Stimulated activated CD8-positive, alpha-beta memory T cell treated with anti-CD3 and anti-CD28 coated beads, Interleukin-15, amount 100 ng/mL, for 4 hours (primary cell): ENCODE measurements around the gene RNU6-9.
A peak's percentile ranks its signal among the peaks of the same experiment; 100 is the strongest.
"Not testable (repeated sequence)": the region's sequence is repeated elsewhere in the genome, so short reads cannot be mapped to it uniquely, and the experiment has no call there.

ENCODE experiments used
- DNase-seq, 2 donors: peaks; one replicate each; pipeline ENCODE4 v3.0.0-alpha.2; 2020; ENCODE audit warnings: low read depth in 2 of 2

RNU6-9 gene

DNA sequence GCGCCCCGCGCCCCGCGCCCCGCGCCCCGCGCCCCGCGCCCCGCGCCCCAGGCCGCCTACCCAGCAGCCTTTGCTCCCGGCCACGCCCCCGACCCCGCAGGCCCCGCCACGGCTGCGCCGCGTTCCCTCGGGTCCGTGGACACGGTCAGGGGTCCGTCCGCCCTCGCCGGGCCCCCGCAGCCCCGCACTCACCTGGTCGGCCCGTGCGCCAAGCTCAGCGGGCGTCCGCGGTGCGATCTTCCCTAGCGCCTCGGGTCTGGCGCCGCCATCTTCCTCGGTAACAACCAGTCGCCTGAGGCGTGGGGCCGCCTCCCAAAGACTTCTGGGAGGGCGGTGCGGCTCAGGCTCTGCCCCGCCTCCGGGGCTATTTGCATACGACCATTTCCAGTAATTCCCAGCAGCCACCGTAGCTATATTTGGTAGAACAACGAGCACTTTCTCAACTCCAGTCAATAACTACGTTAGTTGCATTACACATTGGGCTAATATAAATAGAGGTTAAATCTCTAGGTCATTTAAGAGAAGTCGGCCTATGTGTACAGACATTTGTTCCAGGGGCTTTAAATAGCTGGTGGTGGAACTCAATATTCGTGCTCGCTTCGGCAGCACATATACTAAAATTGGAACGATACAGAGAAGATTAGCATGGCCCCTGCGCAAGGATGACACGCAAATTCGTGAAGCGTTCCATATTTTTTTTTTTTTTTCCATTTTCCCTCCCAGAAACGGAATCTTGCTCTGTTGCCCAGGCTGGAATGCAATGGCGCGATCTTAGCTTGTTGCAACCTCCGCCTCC lies at the start of gene RNU6-9, which contains the start of gene MED16:
Gene RNU6-9, plus strand, starts transcription at position 591 of the 796 bp plus-strand sequence.
Gene MED16, minus strand, starts transcription at position 294 of the 796 bp plus-strand sequence. CDS start 2,056 bp downstream, outside the sequence.
- DNase-seq: peak; percentile 77 to 78

DNA sequence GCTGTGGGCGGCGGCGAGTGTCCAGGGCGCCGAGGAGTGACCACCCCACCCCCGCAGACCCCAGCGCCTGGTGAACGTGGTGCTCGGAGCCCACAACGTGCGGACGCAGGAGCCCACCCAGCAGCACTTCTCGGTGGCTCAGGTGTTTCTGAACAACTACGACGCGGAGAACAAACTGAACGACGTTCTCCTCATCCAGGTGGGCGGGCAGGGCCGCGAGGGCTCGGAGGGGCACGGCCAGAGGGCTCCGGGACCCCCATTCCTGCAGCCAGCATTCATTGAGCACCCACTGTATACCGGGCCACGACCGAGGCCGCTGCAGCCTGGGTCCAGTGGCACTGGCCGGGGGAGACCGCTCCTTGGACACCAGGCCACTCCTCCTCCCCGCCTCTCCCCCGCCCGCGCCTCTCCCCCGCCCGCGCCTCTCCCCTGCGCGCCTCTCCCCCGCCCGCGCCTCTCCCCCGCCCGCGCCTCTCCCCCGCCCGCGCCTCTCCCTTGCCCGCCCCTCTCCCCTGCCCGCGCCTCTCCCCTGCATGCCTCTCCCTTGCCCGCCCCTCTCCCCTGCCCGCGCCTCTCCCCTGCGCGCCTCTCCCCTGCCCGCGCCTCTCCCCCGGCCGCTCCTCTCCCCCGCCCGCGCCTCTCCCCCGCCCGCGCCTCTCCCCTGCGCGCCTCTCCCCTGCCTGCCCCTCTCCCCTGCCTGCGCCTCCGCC lies 49.3 kb upstream of the RNU6-9 start:
- DNase-seq: no peak

DNA sequence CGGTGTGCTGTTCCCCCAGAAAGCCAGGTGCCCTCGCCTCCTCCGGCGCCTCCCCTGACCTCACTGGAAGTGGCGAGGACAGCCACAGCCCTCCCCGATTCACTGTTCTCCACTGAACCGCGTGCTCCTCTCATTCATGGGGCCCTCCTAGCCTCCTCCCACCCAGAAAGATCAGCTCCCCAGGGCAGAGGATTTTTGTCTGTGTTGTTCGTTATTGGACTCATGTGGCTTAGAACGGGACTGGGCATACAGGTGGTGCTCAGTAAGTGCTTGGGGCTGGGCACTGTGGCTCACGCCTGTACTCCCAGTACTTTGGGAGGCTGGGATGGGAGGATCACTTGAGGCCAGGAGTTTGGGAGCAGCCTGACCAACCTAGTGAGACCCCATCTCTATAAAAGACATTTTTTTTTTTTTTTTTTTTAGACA lies 48.7 kb upstream of the RNU6-9 start:
- no peak for DNase-seq

DNA sequence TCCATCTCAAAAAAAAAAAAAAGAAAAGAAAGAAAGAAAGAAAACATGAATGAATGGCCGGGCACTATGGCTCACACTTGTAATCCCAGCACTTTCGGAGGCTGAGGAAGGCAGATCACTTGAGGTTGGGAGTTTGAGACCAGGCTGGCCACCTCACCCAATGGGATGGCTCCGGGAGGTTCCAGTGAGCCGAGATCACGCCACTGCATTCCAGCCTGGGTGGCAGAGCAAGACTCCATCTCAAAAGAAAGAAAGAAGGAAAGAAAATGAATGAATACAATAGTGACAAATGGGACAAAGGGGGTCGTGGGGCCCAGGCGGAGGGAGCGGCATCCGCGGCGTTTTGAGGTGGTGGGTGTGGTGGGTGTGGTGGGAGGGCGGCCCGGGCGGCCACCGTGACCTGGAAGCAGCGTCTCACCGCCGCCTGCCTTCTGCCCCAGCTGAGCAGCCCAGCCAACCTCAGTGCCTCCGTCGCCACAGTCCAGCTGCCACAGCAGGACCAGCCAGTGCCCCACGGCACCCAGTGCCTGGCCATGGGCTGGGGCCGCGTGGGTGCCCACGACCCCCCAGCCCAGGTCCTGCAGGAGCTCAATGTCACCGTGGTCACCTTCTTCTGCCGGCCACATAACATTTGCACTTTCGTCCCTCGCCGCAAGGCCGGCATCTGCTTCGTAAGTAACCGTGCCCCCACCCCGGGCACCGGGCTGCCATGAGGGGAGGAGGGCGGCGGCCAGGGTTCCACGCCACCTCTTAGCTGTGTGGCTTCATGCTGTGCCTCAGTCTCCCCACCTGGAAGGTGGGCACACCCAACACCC lies 47.4 kb upstream of the RNU6-9 start:
- no peak for DNase-seq

DNA sequence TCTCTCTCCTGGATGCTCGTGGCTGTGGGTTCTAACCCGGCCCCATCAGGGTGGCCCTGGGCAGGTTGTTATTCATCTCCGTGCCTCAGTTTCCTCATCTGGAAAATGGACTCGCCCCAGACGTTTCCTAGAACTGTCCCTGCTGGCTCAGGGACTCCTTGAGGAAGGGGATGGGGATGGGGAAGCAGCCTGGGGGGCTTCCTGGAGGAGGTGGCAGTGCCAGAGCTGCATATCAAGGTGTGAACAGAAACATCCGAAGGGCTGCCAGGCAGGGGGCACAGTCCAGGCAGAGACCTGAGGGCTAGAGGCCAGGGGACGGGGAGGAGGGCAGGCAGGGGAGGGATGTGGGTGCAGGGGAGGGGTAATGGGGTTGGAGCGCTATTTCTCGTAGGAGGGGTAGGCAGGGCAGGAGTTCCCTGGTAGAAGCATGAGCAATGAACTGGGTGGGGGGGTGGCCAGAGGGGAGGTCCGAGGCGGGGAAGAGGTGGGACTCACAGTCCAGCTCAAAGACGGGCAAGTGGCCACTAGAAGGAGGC lies 44.8 kb upstream of the RNU6-9 start:
- DNase-seq: no peak

DNA sequence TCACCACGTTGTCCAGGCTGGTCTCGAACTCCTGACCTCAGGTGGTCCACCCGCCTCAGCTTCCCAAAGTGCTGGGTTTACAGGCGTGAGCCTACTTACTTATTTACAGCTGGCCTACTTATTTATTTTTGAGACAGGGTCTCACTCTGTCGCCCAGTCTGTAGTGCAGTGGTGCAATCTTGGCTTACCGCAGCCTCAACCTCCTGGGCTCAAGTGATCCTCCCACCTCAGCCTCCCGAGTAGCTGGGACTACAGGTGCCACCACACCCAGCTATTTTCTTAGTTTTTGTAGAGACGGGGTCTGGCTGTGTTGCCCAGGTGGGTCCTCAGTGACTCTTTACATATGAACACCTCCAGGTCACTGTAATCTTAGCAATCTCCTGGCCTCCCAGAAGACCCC lies 44.1 kb upstream of the RNU6-9 start:
- DNase-seq: not testable (repeated sequence)

DNA sequence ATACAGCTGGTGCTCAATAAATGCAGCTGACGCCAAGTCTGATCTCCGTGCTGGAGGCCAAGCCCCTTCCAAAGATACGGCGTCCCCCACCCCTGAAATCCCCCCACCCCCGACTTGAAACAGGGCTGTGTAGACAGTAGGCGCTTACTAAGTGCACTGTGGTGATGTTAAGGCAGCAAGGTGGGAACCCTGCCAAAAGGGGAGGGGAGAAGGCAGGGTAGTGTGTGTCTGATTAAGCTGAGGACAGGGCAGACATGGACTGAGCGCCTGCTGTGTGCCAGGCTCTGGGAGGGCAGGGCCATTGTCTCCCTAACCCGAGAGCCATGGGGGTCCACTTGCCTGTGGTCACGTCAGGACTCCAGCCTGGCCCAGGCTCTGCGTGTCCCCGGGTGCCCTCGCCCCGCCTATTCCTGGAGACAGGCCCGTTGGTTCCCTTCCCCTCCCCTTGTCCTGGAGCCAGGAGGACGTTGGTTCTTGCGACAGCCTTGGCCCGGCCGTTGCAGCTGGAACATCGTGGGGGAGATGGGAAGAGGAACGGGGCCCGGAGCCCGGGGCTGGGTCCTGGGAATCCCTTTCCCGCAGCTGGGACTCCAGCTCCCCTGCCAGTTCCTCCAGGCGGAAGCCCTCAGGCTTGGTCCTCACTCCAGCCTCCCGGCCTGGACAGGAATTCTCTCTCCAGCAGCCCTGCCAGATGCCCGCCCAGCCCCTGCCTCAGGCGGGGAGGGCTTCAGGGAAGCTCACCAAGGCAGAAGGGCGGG lies 42.9 kb upstream of the RNU6-9 start:
- no peak for DNase-seq

DNA sequence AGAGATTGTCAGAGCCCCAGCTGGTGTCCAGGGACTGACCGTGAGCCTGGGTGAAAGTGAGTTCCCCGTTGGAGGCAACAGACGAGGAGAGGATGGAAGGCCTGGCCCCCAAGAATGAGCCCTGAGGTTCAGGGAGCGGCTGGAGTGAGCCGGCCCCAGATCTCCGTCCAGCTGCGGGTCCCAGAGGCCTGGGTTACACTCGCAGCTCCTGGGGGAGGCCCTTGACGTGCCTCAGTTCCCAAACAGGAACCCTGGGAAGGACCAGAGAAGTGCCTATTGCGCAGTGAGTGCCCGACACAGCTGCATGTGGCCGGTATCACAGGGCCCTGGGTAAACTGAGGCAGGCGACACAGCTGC lies 42.3 kb upstream of the RNU6-9 start:
- DNase-seq: no peak

DNA sequence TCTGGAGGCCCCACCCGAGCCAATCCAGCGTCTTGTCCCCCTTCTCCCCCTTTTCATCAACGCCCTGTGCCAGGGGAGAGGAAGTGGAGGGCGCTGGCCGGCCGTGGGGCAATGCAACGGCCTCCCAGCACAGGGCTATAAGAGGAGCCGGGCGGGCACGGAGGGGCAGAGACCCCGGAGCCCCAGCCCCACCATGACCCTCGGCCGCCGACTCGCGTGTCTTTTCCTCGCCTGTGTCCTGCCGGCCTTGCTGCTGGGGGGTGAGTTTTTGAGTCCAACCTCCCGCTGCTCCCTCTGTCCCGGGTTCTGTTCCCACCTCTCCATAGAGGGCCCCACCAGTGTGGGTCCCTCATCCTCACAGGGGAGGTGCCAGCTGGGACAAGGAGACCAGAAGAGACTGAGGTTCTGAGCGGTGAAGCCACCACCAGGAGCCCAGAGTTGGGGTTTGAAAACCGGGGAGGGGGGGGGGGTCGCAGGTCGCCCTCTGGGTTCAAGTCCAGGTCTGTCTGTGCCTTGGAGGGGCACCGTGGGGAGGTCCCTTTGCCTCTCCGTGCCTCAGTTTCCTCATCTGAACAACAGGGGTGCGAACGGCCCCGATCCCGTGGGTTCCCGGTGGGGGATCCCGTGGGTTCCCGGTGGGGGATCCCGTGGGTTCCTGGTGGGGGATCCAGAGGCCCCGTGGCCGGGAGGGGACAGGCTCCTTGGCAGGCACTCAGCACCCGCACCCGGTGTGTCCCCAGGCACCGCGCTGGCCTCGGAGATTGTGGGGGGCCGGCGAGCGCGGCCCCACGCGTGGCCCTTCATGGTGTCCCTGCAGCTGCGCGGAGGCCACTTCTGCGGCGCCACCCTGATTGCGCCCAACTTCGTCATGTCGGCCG lies 40.9 kb upstream of the RNU6-9 start, which contains the start of gene ELANE:
Gene ELANE, plus strand, starts transcription at position 168 of the 878 bp plus-strand sequence. Its CDS starts 26 bp downstream, at position 194.
- DNase-seq: no peak

DNA sequence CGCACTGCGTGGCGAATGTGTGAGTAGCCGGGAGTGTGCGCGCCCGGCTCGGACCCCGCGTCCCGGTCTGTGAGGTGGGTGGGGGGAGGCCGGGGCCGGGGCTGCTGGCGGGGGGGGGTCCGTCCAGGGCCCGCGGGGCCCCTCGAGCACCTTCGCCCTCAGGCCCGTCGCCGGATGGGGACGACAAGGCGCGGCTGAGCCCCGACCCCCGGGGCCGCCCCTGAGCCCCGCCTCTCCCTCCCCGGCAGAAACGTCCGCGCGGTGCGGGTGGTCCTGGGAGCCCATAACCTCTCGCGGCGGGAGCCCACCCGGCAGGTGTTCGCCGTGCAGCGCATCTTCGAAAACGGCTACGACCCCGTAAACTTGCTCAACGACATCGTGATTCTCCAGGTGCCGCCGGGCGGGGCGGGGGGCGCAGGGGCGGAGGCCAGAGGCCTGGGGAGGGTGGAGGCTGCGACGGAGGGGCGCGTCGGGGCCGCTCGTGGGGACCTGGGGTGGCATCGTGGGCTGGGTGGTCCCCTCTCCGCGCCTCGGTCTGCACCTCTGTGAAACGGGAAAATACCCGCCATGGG lies 40.2 kb upstream of the RNU6-9 start:
- DNase-seq: no peak

DNA sequence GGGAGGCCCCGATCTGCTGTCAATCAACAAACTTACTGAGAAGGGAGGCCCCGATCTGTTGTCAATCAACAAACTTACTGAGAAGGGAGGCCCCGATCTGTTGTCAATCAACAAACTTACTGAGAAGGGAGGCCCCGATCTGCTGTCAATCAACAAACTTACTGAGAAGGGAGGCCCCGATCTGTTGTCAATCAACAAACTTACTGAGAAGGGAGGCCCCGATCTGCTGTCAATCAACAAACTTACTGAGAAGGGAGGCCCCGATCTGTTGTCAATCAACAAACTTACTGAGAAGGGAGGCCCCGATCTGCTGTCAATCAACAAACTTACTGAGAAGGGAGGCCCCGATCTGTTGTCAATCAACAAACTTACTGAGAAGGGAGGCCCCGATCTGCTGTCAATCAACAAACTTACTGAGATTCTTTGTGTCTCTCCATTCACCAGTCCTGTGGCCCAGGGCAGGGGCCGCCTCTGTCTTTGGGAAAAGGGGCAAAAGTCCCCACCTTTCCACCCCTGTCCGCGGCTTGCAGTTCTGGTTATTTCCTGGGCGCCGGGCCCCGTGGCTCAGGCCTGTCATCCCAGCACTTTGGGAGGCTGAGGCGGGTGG lies 39.6 kb upstream of the RNU6-9 start:
- not testable (repeated sequence) for DNase-seq

DNA sequence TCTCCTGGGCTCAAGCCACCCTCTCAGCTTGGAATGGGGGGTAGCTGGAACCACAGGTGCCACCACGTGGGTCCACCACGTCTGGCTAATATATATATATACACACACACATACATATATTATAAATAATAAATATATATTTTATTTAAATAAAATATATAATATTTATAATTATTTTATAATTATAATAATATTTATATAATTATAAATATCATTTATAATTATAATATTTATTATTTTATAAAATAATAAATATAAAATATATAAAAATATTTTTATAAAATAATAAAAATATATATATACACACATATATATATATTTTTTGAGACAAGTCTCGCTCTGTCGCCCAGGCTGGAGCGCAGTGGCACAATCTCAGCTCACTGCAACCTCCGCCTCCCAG lies 38.7 kb upstream of the RNU6-9 start:
- DNase-seq: no peak

DNA sequence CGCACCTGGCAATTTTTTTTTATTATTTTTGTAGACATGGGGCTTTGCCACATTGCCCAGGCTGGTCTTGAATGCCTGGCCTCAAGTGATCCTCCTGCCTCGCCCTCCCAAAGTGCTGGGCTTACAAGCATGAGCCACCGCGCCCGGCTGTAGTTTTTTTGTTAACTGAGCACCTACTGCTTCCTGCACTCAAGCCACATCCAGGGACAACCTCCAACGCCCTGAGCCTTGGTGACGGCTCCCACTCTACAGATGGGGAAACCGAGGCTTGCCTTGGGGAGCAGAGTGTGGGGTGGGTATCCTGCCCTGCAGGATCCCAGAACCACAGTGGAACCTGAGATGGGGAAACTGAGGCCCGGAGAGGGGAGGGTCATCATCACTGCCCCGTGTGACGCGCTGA lies 38.1 kb upstream of the RNU6-9 start:
- DNase-seq: no peak

DNA sequence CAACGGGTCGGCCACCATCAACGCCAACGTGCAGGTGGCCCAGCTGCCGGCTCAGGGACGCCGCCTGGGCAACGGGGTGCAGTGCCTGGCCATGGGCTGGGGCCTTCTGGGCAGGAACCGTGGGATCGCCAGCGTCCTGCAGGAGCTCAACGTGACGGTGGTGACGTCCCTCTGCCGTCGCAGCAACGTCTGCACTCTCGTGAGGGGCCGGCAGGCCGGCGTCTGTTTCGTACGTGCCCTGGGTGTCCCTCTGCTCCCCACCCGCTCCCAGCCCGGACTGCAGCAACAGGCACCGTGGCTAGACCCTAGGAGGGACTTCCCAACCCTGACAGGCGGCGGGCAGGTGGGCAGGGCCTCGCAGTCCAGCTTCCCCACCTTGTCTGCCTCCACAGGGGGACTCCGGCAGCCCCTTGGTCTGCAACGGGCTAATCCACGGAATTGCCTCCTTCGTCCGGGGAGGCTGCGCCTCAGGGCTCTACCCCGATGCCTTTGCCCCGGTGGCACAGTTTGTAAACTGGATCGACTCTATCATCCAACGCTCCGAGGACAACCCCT lies 37.6 kb upstream of the RNU6-9 start:
- no peak for DNase-seq

DNA sequence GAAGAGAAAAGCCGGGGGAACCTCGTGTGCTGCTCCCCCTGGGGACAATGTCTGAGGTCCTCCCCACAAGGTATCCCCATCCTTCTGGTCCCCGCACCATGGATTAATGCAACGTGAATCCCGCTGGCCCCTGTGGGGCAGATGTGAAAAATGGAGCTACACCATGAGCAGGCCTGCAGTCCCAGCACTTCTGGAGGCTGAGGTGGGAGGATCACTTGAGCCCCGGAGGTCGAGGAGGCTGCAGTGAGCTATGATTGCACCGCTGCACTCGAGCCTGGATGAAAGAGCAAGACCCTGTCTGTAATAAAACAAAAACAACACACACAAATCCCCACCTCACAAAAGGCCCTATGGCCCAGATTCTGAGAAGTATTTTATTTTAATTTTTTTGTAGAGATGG lies 35.0 kb upstream of the RNU6-9 start:
- no peak for DNase-seq

DNA sequence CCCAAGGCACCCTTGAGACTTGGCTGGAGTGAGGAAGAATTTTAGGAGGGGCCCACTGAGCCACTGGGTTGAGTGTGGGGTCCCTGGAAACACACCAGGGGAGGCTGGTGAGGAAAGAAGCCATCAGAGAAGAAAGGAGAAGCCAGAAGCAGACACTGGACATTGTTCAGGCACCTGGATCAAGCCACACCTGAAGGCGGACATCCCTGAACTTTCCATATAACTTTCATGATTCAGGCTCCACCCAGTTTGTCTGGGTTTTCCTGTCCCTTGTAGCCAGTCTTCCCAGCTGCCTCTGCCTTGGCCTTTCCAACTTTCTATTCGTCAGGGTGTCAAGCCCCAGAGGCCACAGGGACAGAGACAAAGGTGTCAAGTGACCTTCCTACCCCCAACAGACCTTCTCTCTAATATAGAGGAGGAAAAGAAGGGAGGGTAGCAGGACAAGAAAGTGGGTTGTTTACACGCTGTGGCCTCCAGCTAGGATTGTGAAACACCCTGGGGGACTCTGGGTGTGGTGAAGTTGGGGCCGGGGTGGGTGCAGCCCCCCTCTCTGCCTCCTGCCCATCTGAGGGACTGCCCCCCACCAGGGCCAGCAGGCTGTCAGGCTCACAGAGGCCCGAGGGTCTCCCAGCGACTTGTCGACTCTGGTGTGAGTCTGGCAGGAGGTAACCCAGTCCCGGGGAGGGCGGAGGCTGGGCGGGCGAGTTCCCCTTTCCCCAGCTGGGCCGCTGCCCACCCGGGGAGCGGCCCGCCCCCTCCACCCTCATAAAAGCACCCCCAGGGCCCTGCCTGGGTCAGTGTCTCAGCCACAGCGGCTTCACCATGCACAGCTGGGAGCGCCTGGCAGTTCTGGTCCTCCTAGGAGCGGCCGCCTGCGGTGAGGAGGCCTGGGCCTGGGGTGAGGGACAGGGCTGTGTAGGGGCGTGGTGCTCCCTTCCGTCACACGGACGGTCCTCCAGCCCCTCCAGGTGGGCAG lies 34.1 kb upstream of the RNU6-9 start, which contains the start of gene CFD:
Gene CFD, plus strand, starts transcription at position 797 of the 976 bp plus-strand sequence. Its CDS starts 26 bp downstream, at position 823.
- no peak for DNase-seq

DNA sequence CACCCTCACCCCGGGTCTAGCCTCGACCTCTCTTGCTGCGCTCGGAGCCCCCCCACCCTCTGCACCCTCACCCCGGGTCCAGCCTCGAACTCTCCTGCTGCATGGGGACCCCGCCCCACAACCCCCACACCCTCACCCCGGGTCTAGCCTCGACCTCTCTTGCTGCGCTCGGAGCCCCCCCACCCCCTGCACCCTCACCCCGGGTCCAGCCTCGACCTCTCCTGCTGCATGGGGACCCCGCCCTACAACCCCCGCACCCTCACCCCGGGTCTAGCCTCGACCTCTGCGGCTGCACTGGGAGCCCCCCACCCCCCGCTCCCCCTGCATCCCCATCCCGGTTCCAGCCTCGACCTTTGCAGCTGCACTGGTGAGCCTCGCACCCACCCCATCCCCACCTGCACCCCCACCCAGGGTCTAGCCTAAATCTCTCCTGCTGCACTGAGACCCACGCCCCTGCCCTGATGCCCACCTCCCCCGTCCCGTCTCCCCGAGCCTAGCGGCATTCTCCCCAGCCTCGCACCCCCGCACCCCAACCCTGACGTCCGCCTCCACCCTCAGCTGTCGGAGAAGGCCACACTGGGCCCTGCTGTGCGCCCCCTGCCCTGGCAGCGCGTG lies 32.0 kb upstream of the RNU6-9 start:
- DNase-seq: no peak
